GM12878 (cell line): ENCODE results near the gene RNF13. TPM values are rescaled to one million over a fixed set of nuclear protein-coding genes. Genes with fewer than 3 reads are reported as not detected.
A peak's percentile ranks its signal among the peaks of the same experiment; 100 is the strongest.

Source experiments
- ATAC-seq: fragments of 200-7000 bp; cut with Tn5 transposase; 3 replicates; pipeline ENCODE4 v1.9.1; 2020; ENCODE audit warnings: mild to moderate bottlenecking, moderate library complexity
- BruUV-seq: library from RNA; stranded (reverse); fragments of 400-500 nt; replicated peaks from 2 replicates; lab custom pipeline; 2021; lab: Mats Ljungman, UMichigan
- CTCF ChIA-PET: fragments of 300-600 bp; sonication (Branson Sonifier 250); formaldehyde crosslinking; extraction: SDS; loops from one replicate; lab custom pipeline; 2021; ENCODE audit warnings: inconsistent platforms; lab: Yijun Ruan, JAX
- POLR2A ChIA-PET: fragments of 350-600 bp; formaldehyde crosslinking; extraction: SDS; loops from one replicate; lab custom pipeline; 2021; ENCODE audit warnings: inconsistent platforms; lab: Charles Lee
- RAD21 ChIA-PET: fragments of 300-600 bp; sonication (Branson Sonifier 250); formaldehyde crosslinking; loops from one replicate; lab custom pipeline; 2023; ENCODE audit warnings: antibody characterized with exemption; ENCODE audit not compliant: unreplicated experiment; lab: Charles Lee
- SMC1A ChIA-PET: fragments of 300-600 bp; sonication (Branson Sonifier 250); formaldehyde crosslinking; loops from one replicate; lab custom pipeline; 2023; ENCODE audit not compliant: unreplicated experiment, uncharacterized antibody; lab: Charles Lee
- DNase-seq: peaks from one replicate; pipeline ENCODE4 v3.0.0-alpha.2; 2011; ENCODE audit warnings: low read depth, low spot score
- FAIRE-seq: peaks from 3 replicates; lab custom pipeline; 2011; peaks lifted over from hg19 to GRCh38; lab: Jason Lieb, UNC
- H2AFZ ChIP-seq: 2 replicates; pipeline ENCODE4 v1.6.0; 2011; ENCODE audit warnings: low read depth, low read length, control low read depth; ENCODE audit not compliant: control insufficient read depth
- H3K27ac ChIP-seq: 2 replicates; pipeline ENCODE4 v1.5.1; 2011; ENCODE audit warnings: control low read depth; ENCODE audit not compliant: control insufficient read depth, insufficient read depth
- H3K27me3 ChIP-seq, 2 experiments: replicated peaks in 1 of 2; 2 replicates each; pipeline versions ENCODE4 v1.6.0 to v1.6.1; 2011; ENCODE audit warnings: low read length in 1 of 2; ENCODE audit not compliant: control insufficient read depth in 2 of 2, insufficient read depth in 2 of 2
- H3K36me3 ChIP-seq, 2 experiments: 2 replicates each; pipeline ENCODE4 v1.5.1; 2011; ENCODE audit warnings: low read length in 1 of 2; ENCODE audit not compliant: control insufficient read depth in 2 of 2, insufficient read depth in 2 of 2
- H3K4me1 ChIP-seq: 2 replicates; pipeline ENCODE4 v1.6.1; 2011; ENCODE audit warnings: mild to moderate bottlenecking, low read length, moderate library complexity, mixed read lengths; ENCODE audit not compliant: control insufficient read depth, insufficient read depth
- H3K4me2 ChIP-seq: 2 replicates; pipeline ENCODE4 v1.6.0; 2011; ENCODE audit warnings: control low read depth; ENCODE audit not compliant: control insufficient read depth, insufficient read depth
- H3K4me3 ChIP-seq: fragments of 200-600 bp; sonication (generic); 2 replicates; pipeline ENCODE4 v1.5.1; 2016
- H3K79me2 ChIP-seq: 2 replicates; pipeline ENCODE4 v1.6.0; 2011; ENCODE audit warnings: low read length; ENCODE audit not compliant: control insufficient read depth, insufficient read depth
- H3K9ac ChIP-seq: 2 replicates; pipeline ENCODE4 v1.8.0; 2011; ENCODE audit warnings: low read length, control low read depth, mixed read lengths; ENCODE audit not compliant: control insufficient read depth, insufficient read depth
- H3K9me3 ChIP-seq: replicated peaks from 3 replicates; pipeline ENCODE4 v1.5.1; 2011; ENCODE audit warnings: mild to moderate bottlenecking, low read length; ENCODE audit not compliant: control insufficient read depth, insufficient read depth
- H4K20me1 ChIP-seq: 2 replicates; pipeline ENCODE4 v1.6.0; 2011; ENCODE audit not compliant: control insufficient read depth, insufficient read depth
- BMI1 ChIP-seq: fragments of 450-650 bp; IDR thresholded peaks from 2 replicates; pipeline ENCODE4 v1.6.1; 2016; ENCODE audit warnings: mild to moderate bottlenecking, moderate library complexity, borderline replicate concordance
- CBX3 ChIP-seq: fragments of 200-600 bp; sonication (generic); IDR thresholded peaks from 2 replicates; pipeline ENCODE4 v1.6.1; 2016; ENCODE audit warnings: low read depth, borderline replicate concordance
- CHD4 ChIP-seq: fragments of 200-600 bp; sonication (generic); IDR thresholded peaks from 2 replicates; pipeline ENCODE4 v1.6.1; 2016; ENCODE audit warnings: mild to moderate bottlenecking
- CTCF ChIP-seq, 3 experiments: IDR thresholded peaks in 2 of 3; conservative IDR thresholded peaks in 1 of 3; 2 replicates each; pipeline ENCODE4 v1.5.1; 2011; ENCODE audit warnings: low read depth in 3 of 3, low read length in 3 of 3, mild to moderate bottlenecking in 3 of 3, control low read depth in 2 of 3, moderate library complexity in 2 of 3, inconsistent platforms in 1 of 3, mixed read lengths in 1 of 3; ENCODE audit not compliant: control insufficient read depth in 2 of 3, insufficient read depth in 1 of 3; ENCODE audit errors: extremely low read depth in 1 of 3
- FOS ChIP-seq: IDR thresholded peaks from 3 replicates; pipeline ENCODE4 v1.6.1; 2011; ENCODE audit warnings: borderline replicate concordance; ENCODE audit not compliant: insufficient read length; ENCODE audit errors: extremely low read depth
- IKZF1 ChIP-seq: fragments of 450-650 bp; conservative IDR thresholded peaks from 2 replicates; pipeline ENCODE4 v1.6.1; 2017; ENCODE audit warnings: antibody characterized with exemption, mild to moderate bottlenecking
- NR2F1 ChIP-seq: fragments of 450-650 bp; conservative IDR thresholded peaks from 2 replicates; pipeline ENCODE4 v1.6.1; 2017; ENCODE audit warnings: mild to moderate bottlenecking
- RAD21 ChIP-seq: IDR thresholded peaks from 2 replicates; pipeline ENCODE4 v1.6.1; 2011; ENCODE audit warnings: mild to moderate bottlenecking, low read depth, low read length, moderate library complexity; ENCODE audit not compliant: insufficient read depth
- SMC3 ChIP-seq: IDR thresholded peaks from 2 replicates; pipeline ENCODE4 v1.6.1; 2011; ENCODE audit warnings: low read length, improper control_type of control experiment, borderline replicate concordance
- SPI1 ChIP-seq: IDR thresholded peaks from 2 replicates; pipeline ENCODE4 v1.6.1; 2011; ENCODE audit warnings: low read depth, mild to moderate bottlenecking, low read length, moderate library complexity, borderline replicate concordance; ENCODE audit not compliant: insufficient read depth
- WGBS: methylation state at CpG from one replicate; pipeline ENCODE4 v1.1.6; 2016; ENCODE audit warnings: low lambda C conversion rate; ENCODE audit not compliant: insufficient replicate concordance, insufficient coverage; ENCODE audit errors: missing lambda C conversion rate; 5-methylcytosine and 5-hydroxymethylcytosine counted together
- in situ Hi-C: fragments of 300-500 bp; cut with MboI; formaldehyde crosslinking; loops from 9 replicates; pipeline ENCODE4 v1.14.3; 2018; ENCODE audit warnings: mixed read lengths
- intact Hi-C: fragments of 100-400 bp; cut with micrococcal nuclease; formaldehyde crosslinking; loops from one replicate; pipeline ENCODE4 v1.14.2; 2022; ENCODE audit not compliant: unreplicated experiment
- polyA plus RNA-seq, 11 experiments: library from polyadenylated mRNA; depleted of rRNA in 4 of 11; unstranded in 6 of 11; stranded (reverse) in 5 of 11; fragments of >200 nt; fragmentation: Nextera tagmentation in 4 of 11; fragmentation: Illumina TruSeq in 1 of 11; extraction: Ambion mirVana in 4 of 11; extraction: Trizol in 1 of 11; gene quantifications; 1 replicate in 1 of 11; 2 replicates in 10 of 11; pipeline versions ENCODE4 v1.2.1 to v1.2.3, GENCODE V29; 2011 to 2016; ENCODE audit warnings: inconsistent platforms in 2 of 11, missing spikeins in 2 of 11, low read depth in 1 of 11
- total RNA-seq, 4 experiments: library from RNA; depleted of rRNA in 3 of 4; stranded (reverse); fragments of >200 nt in 3 of 4; fragmentation: Illumina TruSeq in 1 of 4; extraction: Trizol in 1 of 4; gene quantifications; 2 replicates each; pipeline versions ENCODE4 v1.2.1 to v1.2.3, GENCODE V29; 2013 to 2021

Gene RNF13
- total and polyA plus RNA-seq, 10 of the 15 experiments (the other 5 are each of a cell fraction or from before 2014, with no cell fraction given): 18.9 to 73.4 (median 36.7) TPM

GRCh38 chr3:149971403-149972075 is 158.5 kb downstream of the RNF13 start:
- no peaks in the 10 kb centered on the region for H3K36me3 ChIP-seq
- H3K4me1 ChIP-seq: no peaks in the 10 kb centered on the region
- peak overlapping the region; percentile 91 for H3K4me2 ChIP-seq
- no peaks in the 10 kb centered on the region for H3K9me3 ChIP-seq
- TF ChIP-seq NR2F1 (no peak), SPI1 (0 out of 2 replicates have a peak, but pooled peaks have one; percentile 18), IKZF1 (peak; percentile 61; the same call in 1 of the 2 replicates), BMI1 (no peak)
- H3K9ac ChIP-seq: peak overlapping the region; percentile 52; the same call in 1 of the 2 replicates
- no peaks in the 10 kb centered on the region for H4K20me1 ChIP-seq
- RAD21 ChIA-PET: interaction anchor here (9.3 kb wide), 1 partner anchor 212 kb away, joined by 111 read pairs; no protein-coding TSS in a partner anchor
- no peak for DNase-seq
- TSS peak; percentile 53 for BruUV-seq
- intact Hi-C loops: loop anchor here (2.0 to 5.0 kb wide), 2 partner anchors 47 to 146 kb away; no protein-coding TSS in a partner anchor
- H2AFZ ChIP-seq: peak overlapping the region; percentile 81
- no peak overlapping the region for H3K27ac ChIP-seq
- peaks cover 5% of the 10 kb centered on the region for H3K79me2 ChIP-seq
- WGBS: 4% methylated on average over 41 of the region's 42 CpGs
- 0 out of 4 replicates have a peak, but pooled peaks cover 0 to 4% of the 10 kb centered on the region in 2 experiments for H3K27me3 ChIP-seq
- SMC1A ChIA-PET: interaction anchor here (1.1 to 2.2 kb wide), 5 partner anchors 16 to 213 kb away, joined by 3 to 7 read pairs (median 4); no protein-coding TSS in a partner anchor
- CTCF ChIA-PET: interaction anchor here (1.3 to 1.8 kb wide), 2 partner anchors 47 to 213 kb away, joined by 4 to 12 read pairs; no protein-coding TSS in a partner anchor
- no peak for FAIRE-seq
- peak overlapping the region; percentile 66 for H3K4me3 ChIP-seq
- in situ Hi-C loops: loop anchor here (25.0 kb wide), 1 partner anchor 541 kb away; no protein-coding TSS in a partner anchor
- POLR2A ChIA-PET: interaction anchor here (0.6 to 0.7 kb wide), 2 partner anchors 21 to 205 kb away, joined by 3 to 4 read pairs; no protein-coding TSS in a partner anchor
- peak; percentile 25 for ATAC-seq

GRCh38 chr3:149975919-149976318 is 162.9 kb downstream of the RNF13 start:
- no TSS peak for BruUV-seq
- no peak overlapping the region for H3K4me2 ChIP-seq
- H2AFZ ChIP-seq: no peak overlapping the region
- intact Hi-C loops (no loop called here), in situ Hi-C loops (no loop called here)
- ChIA-PET SMC1A (interaction anchor here (0.9 to 1.0 kb wide), 2 partner anchors 9 to 37 kb away, joined by 3 to 4 read pairs; no protein-coding TSS in a partner anchor), RAD21 (interaction anchor here (0.8 kb wide), 1 partner anchor 9 kb away, joined by 3 read pairs; no protein-coding TSS in a partner anchor), CTCF (interaction anchor here (1.0 to 3.4 kb wide), 8 partner anchors 9 to 207 kb away, joined by 3 to 22 read pairs (median 6); no protein-coding TSS in a partner anchor), POLR2A (no interaction called here)
- no peaks in the 10 kb centered on the region for H4K20me1 ChIP-seq
- no peaks in the 10 kb centered on the region for H3K9me3 ChIP-seq
- H3K79me2 ChIP-seq: no peaks in the 10 kb centered on the region
- no peak overlapping the region for H3K4me3 ChIP-seq
- H3K4me1 ChIP-seq: no peaks in the 10 kb centered on the region
- no peaks in the 10 kb centered on the region for H3K36me3 ChIP-seq
- peak; percentile 60 for ATAC-seq
- no peak for FAIRE-seq
- no peak overlapping the region for H3K9ac ChIP-seq
- H3K27me3 ChIP-seq: 0 out of 4 replicates have a peak, but pooled peaks cover 0 to 4% of the 10 kb centered on the region in 2 experiments
- TF ChIP-seq RAD21 (0 out of 2 replicates have a peak, but pooled peaks have one; percentile 21), CHD4 (no peak), FOS (no peak), CTCF (IDR thresholded peaks at IDR 0.05 in 2 of 3, conservative IDR thresholded peaks at IDR 0.05 in 1 of 3; ENCODE audit: control insufficient read depth in 2 of 3, extremely low read depth in 1 of 3, insufficient read depth in 1 of 3, low read depth in 3 of 3, low read length in 3 of 3) (peak; percentile 14 to 39 (median 30); a peak in 4 of 6 replicates), SMC3 (peak; percentile 18; the same call in 1 of the 2 replicates), CBX3 (no peak)
- DNase-seq: no peak
- H3K27ac ChIP-seq: no peak overlapping the region
